GM12878 (cell line): Measurements from ENCODE around the gene ZMIZ1. TPM values are rescaled to one million over a fixed set of nuclear protein-coding genes. Genes with fewer than 3 reads are reported as not detected.

ENCODE experiments used
- ATAC-seq: fragments of 200-7000 bp; cut with Tn5 transposase; 3 replicates; pipeline ENCODE4 v1.9.1; 2020; ENCODE audit warnings: mild to moderate bottlenecking, moderate library complexity
- BruUV-seq: library from RNA; stranded (reverse); fragments of 400-500 nt; replicated peaks from 2 replicates; lab custom pipeline; 2021; lab: Mats Ljungman, UMichigan
- CTCF ChIA-PET: fragments of 300-600 bp; sonication (Branson Sonifier 250); formaldehyde crosslinking; extraction: SDS; loops from one replicate; lab custom pipeline; 2021; ENCODE audit warnings: inconsistent platforms; lab: Yijun Ruan, JAX
- POLR2A ChIA-PET: fragments of 350-600 bp; formaldehyde crosslinking; extraction: SDS; loops from one replicate; lab custom pipeline; 2021; ENCODE audit warnings: inconsistent platforms; lab: Charles Lee
- RAD21 ChIA-PET: fragments of 300-600 bp; sonication (Branson Sonifier 250); formaldehyde crosslinking; loops from one replicate; lab custom pipeline; 2023; ENCODE audit warnings: antibody characterized with exemption; ENCODE audit not compliant: unreplicated experiment; lab: Charles Lee
- SMC1A ChIA-PET: fragments of 300-600 bp; sonication (Branson Sonifier 250); formaldehyde crosslinking; loops from one replicate; lab custom pipeline; 2023; ENCODE audit not compliant: unreplicated experiment, uncharacterized antibody; lab: Charles Lee
- DNase-seq: peaks from one replicate; pipeline ENCODE4 v3.0.0-alpha.2; 2011; ENCODE audit warnings: low read depth, low spot score
- FAIRE-seq: peaks from 3 replicates; lab custom pipeline; 2011; peaks lifted over from hg19 to GRCh38; lab: Jason Lieb, UNC
- H2AFZ ChIP-seq: 2 replicates; pipeline ENCODE4 v1.6.0; 2011; ENCODE audit warnings: low read depth, low read length, control low read depth; ENCODE audit not compliant: control insufficient read depth
- H3K27ac ChIP-seq: 2 replicates; pipeline ENCODE4 v1.5.1; 2011; ENCODE audit warnings: control low read depth; ENCODE audit not compliant: control insufficient read depth, insufficient read depth
- H3K27me3 ChIP-seq, 2 experiments: replicated peaks in 1 of 2; 2 replicates each; pipeline versions ENCODE4 v1.6.0 to v1.6.1; 2011; ENCODE audit warnings: low read length in 1 of 2; ENCODE audit not compliant: control insufficient read depth in 2 of 2, insufficient read depth in 2 of 2
- H3K36me3 ChIP-seq, 2 experiments: 2 replicates each; pipeline ENCODE4 v1.5.1; 2011; ENCODE audit warnings: low read length in 1 of 2; ENCODE audit not compliant: control insufficient read depth in 2 of 2, insufficient read depth in 2 of 2
- H3K4me1 ChIP-seq: 2 replicates; pipeline ENCODE4 v1.6.1; 2011; ENCODE audit warnings: mild to moderate bottlenecking, low read length, moderate library complexity, mixed read lengths; ENCODE audit not compliant: control insufficient read depth, insufficient read depth
- H3K4me2 ChIP-seq: 2 replicates; pipeline ENCODE4 v1.6.0; 2011; ENCODE audit warnings: control low read depth; ENCODE audit not compliant: control insufficient read depth, insufficient read depth
- H3K4me3 ChIP-seq: fragments of 200-600 bp; sonication (generic); 2 replicates; pipeline ENCODE4 v1.5.1; 2016
- H3K79me2 ChIP-seq: 2 replicates; pipeline ENCODE4 v1.6.0; 2011; ENCODE audit warnings: low read length; ENCODE audit not compliant: control insufficient read depth, insufficient read depth
- H3K9ac ChIP-seq: 2 replicates; pipeline ENCODE4 v1.8.0; 2011; ENCODE audit warnings: low read length, control low read depth, mixed read lengths; ENCODE audit not compliant: control insufficient read depth, insufficient read depth
- H3K9me3 ChIP-seq: replicated peaks from 3 replicates; pipeline ENCODE4 v1.5.1; 2011; ENCODE audit warnings: mild to moderate bottlenecking, low read length; ENCODE audit not compliant: control insufficient read depth, insufficient read depth
- H4K20me1 ChIP-seq: 2 replicates; pipeline ENCODE4 v1.6.0; 2011; ENCODE audit not compliant: control insufficient read depth, insufficient read depth
- CREM ChIP-seq: IDR thresholded peaks from 2 replicates; pipeline ENCODE4 v1.6.1; 2014; ENCODE audit warnings: antibody characterized with exemption, low read depth
- EGR1 ChIP-seq, 2 experiments: IDR thresholded peaks; 1 replicate in 1 of 2; 2 replicates in 1 of 2; pipeline ENCODE4 v1.6.1; 2011 to 2012; ENCODE audit warnings: low read depth in 2 of 2, low read length in 2 of 2, borderline replicate concordance in 1 of 2, mild to moderate bottlenecking in 1 of 2, moderate library complexity in 1 of 2
- JUND ChIP-seq: IDR thresholded peaks from 2 replicates; pipeline ENCODE4 v1.6.1; 2012; ENCODE audit warnings: low read depth, mild to moderate bottlenecking, low read length, improper control_type of control experiment, moderate library complexity
- MTA3 ChIP-seq: IDR thresholded peaks from 2 replicates; pipeline ENCODE4 v1.6.1; 2012; ENCODE audit warnings: low read length, inconsistent platforms, borderline replicate concordance
- NFXL1 ChIP-seq: fragments of 450-650 bp; IDR thresholded peaks from 2 replicates; pipeline ENCODE4 v1.6.1; 2017; ENCODE audit warnings: antibody characterized with exemption, mild to moderate bottlenecking, borderline replicate concordance
- NR2C2 ChIP-seq: IDR thresholded peaks from 2 replicates; pipeline ENCODE4 v1.6.1; 2011; ENCODE audit warnings: borderline replicate concordance, low read depth; ENCODE audit not compliant: control insufficient read depth, insufficient read length
- ZBTB4 ChIP-seq: fragments of 450-650 bp; formaldehyde crosslinking; IDR thresholded peaks from 2 replicates; pipeline ENCODE4 v1.4.0; 2022; ENCODE audit warnings: mild to moderate bottlenecking, moderate library complexity
- WGBS: methylation state at CpG from one replicate; pipeline ENCODE4 v1.1.6; 2016; ENCODE audit warnings: low lambda C conversion rate; ENCODE audit not compliant: insufficient replicate concordance, insufficient coverage; ENCODE audit errors: missing lambda C conversion rate; 5-methylcytosine and 5-hydroxymethylcytosine counted together
- in situ Hi-C: fragments of 300-500 bp; cut with MboI; formaldehyde crosslinking; loops from 9 replicates; pipeline ENCODE4 v1.14.3; 2018; ENCODE audit warnings: mixed read lengths
- intact Hi-C: fragments of 100-400 bp; cut with micrococcal nuclease; formaldehyde crosslinking; loops from one replicate; pipeline ENCODE4 v1.14.2; 2022; ENCODE audit not compliant: unreplicated experiment
- polyA plus RNA-seq, 11 experiments: library from polyadenylated mRNA; depleted of rRNA in 4 of 11; unstranded in 6 of 11; stranded (reverse) in 5 of 11; fragments of >200 nt; fragmentation: Nextera tagmentation in 4 of 11; fragmentation: Illumina TruSeq in 1 of 11; extraction: Ambion mirVana in 4 of 11; extraction: Trizol in 1 of 11; gene quantifications; 1 replicate in 1 of 11; 2 replicates in 10 of 11; pipeline versions ENCODE4 v1.2.1 to v1.2.3, GENCODE V29; 2011 to 2016; ENCODE audit warnings: inconsistent platforms in 2 of 11, missing spikeins in 2 of 11, low read depth in 1 of 11
- total RNA-seq, 4 experiments: library from RNA; depleted of rRNA in 3 of 4; stranded (reverse); fragments of >200 nt in 3 of 4; fragmentation: Illumina TruSeq in 1 of 4; extraction: Trizol in 1 of 4; gene quantifications; 2 replicates each; pipeline versions ENCODE4 v1.2.1 to v1.2.3, GENCODE V29; 2013 to 2021
- TF ChIP-seq, protein P1 (sequence below): fragments of 450-650 bp; IDR thresholded peaks from 2 replicates; pipeline ENCODE4 v1.6.1; 2017; ENCODE audit warnings: low read depth, mild to moderate bottlenecking, moderate library complexity
- TF ChIP-seq, protein P2 (sequence below): fragments of 450-650 bp; IDR thresholded peaks from 2 replicates; pipeline ENCODE4 v1.6.1; 2017; ENCODE audit warnings: mild to moderate bottlenecking, low read depth, inconsistent platforms; ENCODE audit not compliant: poor library complexity, severe bottlenecking

Gene ZMIZ1
- total and polyA plus RNA-seq, 10 of the 15 experiments (the other 5 are each of a cell fraction or from before 2014, with no cell fraction given): 3.1 to 82.3 (median 14.9) TPM

- ChIA-PET SMC1A (interaction anchor here (1.1 kb wide), 1 partner anchor 10 kb away, joined by 3 read pairs; no protein-coding TSS in a partner anchor), POLR2A (no interaction called here), CTCF (no interaction called here), RAD21 (no interaction called here)
- FAIRE-seq (no peak), ATAC-seq (no peak), DNase-seq (no peak)
- Histone ChIP-seq H3K79me2 (no peaks in the 10 kb centered on the region), H3K9ac (no peak overlapping the region), H3K4me2 (no peak overlapping the region), H3K9me3 (no peaks in the 10 kb centered on the region), H3K36me3 (no peaks in the 10 kb centered on the region), H4K20me1 (no peaks in the 10 kb centered on the region), H2AFZ (no peak overlapping the region), H3K27me3 (no peaks in the 10 kb centered on the region), H3K27ac (no peak overlapping the region), H3K4me1 (no peaks in the 10 kb centered on the region), H3K4me3 (no peak overlapping the region)
- in situ Hi-C loops: no loop called here
- BruUV-seq: no TSS peak
- TF ChIP-seq CREM (no peak), NFXL1 (no peak), MTA3 (no peak), EGR1 (IDR thresholded peaks at IDR 0.05; ENCODE audit: borderline replicate concordance in 1 of 2, low read depth in 2 of 2, low read length in 2 of 2) (no peak), ZBTB4 (no peak), NR2C2 (no peak), JUND (no peak)
- TF ChIP-seq, protein P1, sequence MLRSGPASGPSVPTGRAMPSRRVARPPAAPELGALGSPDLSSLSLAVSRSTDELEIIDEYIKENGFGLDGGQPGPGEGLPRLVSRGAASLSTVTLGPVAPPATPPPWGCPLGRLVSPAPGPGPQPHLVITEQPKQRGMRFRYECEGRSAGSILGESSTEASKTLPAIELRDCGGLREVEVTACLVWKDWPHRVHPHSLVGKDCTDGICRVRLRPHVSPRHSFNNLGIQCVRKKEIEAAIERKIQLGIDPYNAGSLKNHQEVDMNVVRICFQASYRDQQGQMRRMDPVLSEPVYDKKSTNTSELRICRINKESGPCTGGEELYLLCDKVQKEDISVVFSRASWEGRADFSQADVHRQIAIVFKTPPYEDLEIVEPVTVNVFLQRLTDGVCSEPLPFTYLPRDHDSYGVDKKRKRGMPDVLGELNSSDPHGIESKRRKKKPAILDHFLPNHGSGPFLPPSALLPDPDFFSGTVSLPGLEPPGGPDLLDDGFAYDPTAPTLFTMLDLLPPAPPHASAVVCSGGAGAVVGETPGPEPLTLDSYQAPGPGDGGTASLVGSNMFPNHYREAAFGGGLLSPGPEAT: no peak
- TF ChIP-seq, protein P2, sequence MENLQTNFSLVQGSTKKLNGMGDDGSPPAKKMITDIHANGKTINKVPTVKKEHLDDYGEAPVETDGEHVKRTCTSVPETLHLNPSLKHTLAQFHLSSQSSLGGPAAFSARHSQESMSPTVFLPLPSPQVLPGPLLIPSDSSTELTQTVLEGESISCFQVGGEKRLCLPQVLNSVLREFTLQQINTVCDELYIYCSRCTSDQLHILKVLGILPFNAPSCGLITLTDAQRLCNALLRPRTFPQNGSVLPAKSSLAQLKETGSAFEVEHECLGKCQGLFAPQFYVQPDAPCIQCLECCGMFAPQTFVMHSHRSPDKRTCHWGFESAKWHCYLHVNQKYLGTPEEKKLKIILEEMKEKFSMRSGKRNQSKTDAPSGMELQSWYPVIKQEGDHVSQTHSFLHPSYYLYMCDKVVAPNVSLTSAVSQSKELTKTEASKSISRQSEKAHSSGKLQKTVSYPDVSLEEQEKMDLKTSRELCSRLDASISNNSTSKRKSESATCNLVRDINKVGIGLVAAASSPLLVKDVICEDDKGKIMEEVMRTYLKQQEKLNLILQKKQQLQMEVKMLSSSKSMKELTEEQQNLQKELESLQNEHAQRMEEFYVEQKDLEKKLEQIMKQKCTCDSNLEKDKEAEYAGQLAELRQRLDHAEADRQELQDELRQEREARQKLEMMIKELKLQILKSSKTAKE: no peak
- WGBS: 22% methylated on average over 8 of the region's 8 CpGs
- intact Hi-C loops: no loop called here
Observed at GRCh38 chr10:79123547-79123963, 54.8 kb downstream of the ZMIZ1 start.
